Stimulated activated CD8-positive, alpha-beta memory T cell treated with anti-CD3 and anti-CD28 coated beads, Interleukin-15, amount 100 ng/mL, for 24 hours (primary cell): ENCODE measurements around the gene MME.
"Not testable (repeated sequence)": the region's sequence is repeated elsewhere in the genome, so short reads cannot be mapped to it uniquely, and the experiment has no call there.

Source experiments
- DNase-seq: peaks from one replicate; pipeline ENCODE4 v3.0.0-alpha.2; 2020; ENCODE audit warnings: low read depth

The MME gene

DNA sequence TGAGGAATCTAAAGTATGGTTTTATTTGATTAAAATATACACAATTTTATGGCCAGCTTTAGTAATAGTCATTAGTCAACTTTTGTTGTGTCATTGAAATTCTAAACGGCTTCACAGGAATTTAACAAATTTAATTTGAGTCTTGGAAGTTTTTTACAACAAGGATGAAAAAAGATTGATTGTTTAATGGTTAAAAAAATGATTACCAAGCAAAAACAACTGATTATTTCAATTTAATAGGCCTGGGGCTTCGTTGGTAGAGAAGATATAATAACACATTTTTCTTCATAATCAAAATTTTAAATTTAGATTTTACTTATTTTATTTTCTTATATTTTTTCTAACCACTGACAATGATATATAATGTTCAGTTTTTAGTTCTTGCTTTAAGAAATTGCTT lies 4.4 kb downstream of the MME start:
- no peak for DNase-seq

DNA sequence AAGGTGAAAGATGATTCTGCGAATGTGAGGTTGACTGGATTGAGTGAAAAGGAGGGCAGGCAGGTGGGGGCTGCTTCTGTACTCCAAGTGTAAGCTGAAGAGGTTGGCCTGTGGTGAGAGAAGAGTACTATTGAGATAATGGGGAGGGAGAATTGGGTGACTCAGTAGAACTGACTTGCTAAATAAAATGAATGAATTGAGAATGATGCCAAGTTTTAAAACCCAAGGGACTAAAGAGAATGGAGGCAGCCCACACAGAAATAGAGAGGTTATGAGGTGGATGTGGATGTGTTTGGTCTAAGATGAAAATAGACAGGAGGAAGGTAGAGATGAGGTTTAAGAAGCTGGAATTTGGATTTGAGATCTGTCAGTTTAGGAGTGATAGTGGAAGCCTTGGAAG lies 5.9 kb downstream of the MME start:
- DNase-seq = no peak

DNA sequence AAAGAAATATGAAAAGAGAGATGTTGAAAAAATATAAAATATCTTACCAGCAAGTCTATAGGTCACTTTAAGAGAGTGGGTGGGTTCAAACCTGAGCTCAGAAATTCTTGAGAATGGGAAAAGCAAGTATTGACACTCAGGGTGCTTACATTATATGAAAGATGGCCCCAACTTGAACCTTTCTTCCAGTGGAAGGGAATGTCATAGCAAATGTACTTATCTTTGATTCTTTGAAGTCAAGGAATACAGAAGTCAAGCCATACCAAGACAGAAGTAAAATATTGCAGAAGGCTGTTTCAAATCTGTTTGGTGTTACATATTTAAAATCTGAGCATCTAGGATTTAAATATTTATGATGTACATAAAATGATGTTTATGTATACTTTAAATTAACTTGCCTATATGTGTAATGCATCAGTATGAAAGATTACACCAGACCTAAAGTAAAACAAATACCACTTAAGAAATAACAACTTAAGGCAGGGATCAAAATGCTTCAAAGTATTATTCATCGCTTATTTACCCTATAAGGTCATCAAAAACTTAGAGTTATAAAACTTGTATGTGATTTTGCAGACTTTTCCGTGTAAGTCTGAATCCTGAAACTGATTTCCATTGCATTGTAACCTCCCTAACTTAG lies 8.7 kb downstream of the MME start:
- no peak for DNase-seq

DNA sequence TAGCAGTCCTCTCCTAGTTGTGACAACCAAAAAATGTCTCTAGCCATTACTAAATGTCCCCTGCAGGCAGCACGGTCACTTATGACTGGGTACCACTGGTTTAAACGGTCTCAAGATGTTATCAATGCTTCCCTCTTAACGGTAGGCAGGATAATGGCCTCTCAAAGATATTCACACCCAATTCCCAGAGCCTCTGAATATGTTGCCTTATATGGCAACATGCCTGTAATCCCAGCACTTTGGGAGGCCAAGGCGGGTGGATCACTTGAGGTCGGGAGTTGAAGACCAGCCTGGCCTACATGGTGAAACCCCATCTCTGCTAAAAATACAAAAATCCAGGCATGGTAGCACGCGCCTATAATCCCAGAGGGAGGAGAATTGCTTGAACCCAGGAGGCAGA lies 9.4 kb downstream of the MME start:
- DNase-seq = no peak

DNA sequence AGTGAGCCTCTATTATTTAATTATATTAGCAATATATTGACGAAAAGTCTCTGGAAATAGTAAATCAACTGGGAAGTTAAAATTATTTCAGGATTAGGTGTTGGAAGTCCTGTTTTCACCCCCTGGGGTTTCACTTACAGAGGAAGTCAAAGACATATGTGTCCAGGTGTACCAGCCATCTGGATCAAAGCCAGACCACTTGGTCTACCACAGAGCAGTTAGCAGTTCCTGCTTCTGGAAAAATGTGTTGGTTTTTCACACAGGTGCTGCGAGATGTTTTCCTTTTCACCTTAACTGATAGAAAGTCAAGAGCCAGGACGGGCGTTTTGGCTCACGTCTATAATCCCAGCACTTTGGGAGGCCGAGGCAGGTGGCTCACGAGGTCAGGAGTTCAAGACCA lies 13.1 kb downstream of the MME start:
- DNase-seq = no peak

DNA sequence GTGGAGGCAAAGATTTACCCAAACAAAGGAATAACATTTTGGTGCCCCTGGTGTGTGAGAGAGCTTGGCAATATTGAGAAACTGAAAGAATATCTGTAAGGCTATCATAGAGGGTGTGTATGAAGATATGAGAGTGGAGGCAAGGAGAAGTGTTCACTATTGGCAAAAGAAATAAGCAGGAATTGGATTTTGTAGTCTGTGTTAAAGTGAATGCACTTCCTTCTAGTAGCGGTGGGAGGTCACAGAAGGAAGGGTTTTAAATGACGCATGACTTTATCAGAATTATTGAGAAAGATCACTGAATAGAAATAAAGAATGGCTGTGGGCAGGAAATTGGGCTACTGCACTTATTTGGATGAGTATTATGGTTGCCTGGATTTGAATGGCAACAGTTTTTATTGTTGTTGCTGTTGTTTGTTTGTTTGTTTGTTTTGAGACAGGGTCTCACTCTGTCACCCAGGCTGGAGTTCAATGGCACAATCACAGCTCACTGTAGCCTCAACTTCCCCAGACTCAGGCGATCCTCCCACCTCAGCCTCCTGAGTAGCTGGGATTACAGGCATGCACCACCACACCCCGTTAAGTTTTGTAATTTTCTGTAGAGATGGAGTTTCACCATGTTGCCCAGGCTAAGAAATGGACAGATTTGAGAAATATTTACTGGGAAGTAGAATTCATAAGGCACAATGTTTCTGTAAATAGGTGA lies 16.3 kb downstream of the MME start:
- no peak for DNase-seq

DNA sequence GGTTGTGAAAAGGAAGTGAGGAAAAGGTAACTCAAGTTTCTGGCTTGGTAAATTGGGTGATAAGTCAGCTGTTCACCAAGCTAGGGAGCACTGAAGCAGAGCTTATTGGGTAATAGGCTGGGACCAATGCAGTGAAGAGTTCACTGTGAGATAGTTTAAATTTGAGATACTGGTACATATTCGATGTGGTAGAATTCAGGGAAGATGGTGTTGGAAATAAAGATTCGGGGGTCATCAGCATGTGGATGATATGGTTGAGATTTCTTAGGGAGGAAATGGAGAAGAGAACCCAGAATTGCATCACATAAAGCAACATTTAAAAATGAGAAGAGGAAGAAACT lies 16.9 kb downstream of the MME start:
- DNase-seq = no peak

DNA sequence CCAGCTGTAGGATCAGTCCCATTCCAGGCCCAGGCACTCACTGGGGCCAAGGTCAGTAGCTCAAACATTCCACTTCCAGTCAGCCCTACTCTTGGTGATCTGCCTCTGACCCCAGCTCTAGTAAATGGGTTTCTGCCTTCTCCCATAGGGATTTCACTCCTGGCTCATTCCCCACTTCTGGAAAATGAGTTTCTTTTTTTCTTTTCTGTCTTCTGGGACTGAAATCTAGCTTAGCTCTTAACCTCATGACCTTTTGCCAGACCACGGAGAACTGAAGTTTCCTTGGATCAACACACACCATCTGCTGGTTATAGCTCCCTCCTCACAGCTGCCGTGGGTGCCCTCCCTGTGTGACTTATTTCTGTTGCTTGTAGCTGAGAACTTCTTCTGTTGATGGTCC lies 21.3 kb downstream of the MME start:
- DNase-seq = no peak

DNA sequence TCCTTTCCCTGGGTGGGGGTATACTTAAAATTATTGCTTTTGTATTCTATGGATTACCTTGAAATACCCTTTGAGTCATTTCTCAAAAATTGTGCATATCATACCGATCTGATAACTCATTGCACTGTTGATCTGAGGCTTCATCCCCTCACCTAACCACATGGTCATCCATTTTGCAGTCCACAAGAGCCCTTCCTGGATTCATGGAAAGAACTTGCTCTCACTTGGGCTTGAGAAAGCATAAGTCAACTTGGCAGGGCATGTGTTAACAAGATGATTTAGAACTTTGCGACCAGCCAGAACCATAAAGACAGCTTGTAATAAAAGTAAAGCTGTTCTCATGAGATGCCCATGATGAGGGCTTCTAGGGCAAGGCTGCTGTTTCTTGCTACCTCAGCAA lies 22.2 kb downstream of the MME start:
- DNase-seq = no peak

DNA sequence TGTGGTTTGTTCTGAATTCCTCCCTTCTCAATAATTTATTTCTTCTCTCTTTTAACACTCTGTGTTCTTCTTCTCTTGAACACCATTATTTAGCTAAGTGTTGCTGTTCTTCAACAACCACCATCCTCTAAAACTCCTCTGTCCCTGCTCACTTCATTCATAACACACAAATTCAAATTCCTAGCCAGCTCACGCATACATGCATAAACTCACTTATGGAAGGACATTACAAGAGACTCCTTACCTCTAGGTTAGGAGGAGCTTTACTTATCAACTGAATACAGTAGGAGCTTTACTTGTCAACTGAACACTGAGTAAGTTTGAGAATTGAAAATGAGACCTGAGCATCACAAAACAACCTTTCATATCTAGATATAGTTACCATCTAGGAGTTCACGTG lies 23.6 kb downstream of the MME start:
- DNase-seq = no peak

DNA sequence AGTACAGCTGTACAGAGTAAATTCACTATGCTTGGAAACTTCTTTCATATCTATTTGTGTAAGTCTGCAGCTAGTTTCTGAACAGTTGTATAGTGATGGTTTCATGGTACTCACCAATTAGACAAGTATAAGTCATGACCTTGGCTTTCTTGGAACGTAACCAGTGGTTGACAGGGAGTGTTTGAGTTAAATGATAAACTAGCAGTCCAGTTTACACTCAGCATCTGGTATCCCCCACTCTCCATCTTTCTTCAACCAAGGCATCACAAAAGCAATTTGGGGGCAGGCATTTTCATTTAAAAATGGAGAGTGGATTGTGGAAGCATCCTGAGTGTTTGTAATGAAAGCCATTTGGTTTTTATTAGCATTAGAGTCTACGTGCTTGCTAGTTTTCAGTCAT lies 26.0 kb downstream of the MME start:
- no peak for DNase-seq

DNA sequence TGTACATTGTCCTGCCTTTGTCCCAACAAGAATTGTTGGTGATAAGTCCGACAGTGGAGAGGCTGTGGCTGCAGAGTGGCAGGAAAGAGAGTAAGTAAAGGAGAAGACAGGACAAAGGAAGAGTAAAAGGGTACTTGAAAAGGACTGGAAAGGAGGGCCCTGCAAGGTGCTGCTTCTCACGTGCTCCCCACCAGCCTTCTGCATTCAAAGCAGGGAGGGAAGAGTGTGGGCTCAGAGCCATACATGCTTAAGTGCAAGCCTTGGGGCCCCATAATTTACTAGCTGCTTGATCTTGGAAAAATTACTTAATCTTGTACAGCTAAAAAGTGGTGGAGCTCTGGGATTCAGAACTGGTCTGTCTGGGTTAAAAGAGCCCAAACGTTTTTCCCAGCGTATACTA lies 29.9 kb downstream of the MME start:
- DNase-seq = no peak

DNA sequence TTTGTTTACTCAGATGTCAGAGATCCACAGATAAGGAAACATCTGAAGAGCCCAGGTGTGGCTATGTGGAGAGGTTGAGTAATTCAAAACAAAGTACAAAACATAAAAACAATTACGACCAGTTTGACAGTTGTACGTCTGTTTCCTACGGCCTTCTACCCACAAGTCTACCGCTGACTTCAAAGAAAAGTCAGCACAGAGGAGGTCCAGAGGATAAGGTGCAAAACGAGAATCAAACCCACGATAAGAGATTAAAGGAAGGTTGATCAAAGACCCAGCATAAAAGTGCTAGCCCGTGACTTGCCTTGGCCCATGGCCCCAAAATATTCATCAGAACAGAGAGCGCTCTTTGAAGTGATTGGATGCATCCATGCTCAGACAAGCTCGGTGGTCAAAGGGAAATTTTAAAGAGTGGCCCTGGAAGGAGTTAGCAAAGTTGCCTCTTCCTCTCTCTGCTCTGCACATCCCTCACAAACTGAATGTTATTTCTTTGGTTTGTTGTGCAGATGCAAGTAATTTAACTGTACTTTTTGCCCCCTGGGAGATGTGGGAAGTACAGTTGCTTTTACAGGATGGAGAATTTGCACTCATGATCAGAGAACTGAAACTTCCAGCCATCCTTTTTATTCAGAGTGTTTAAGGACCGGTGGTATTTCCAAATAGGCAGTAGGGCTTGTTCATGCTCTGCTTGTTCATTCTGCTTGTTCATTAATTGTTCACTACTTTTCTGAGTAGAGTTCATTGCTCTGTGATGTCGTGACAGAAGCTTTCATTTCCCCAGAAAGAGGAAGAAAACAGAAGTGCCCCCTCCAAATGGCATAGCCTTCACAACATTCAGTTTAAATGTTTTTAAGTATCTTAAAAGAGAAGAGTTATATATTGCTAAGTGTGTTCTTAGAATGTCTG lies 31.1 kb downstream of the MME start:
- no peak for DNase-seq

DNA sequence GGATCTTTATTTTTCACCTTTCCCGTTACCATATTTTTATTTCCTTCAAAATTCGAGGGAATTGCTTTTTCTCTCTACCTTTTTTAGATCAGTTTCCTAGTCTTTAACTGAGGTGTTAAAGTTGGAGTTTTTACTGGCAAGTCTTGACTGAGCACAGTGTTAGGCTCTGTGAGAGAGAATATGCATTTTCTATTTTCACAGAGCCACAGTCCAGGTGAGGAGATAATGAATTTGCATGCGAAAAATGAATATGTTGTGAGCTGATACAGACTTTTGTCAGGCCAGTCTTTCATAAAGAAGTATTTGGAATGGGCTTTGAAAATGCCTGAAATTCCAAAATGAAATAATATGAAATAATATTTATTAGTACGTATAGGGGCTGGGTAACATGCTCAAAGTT lies 31.9 kb downstream of the MME start:
- DNase-seq = no peak

DNA sequence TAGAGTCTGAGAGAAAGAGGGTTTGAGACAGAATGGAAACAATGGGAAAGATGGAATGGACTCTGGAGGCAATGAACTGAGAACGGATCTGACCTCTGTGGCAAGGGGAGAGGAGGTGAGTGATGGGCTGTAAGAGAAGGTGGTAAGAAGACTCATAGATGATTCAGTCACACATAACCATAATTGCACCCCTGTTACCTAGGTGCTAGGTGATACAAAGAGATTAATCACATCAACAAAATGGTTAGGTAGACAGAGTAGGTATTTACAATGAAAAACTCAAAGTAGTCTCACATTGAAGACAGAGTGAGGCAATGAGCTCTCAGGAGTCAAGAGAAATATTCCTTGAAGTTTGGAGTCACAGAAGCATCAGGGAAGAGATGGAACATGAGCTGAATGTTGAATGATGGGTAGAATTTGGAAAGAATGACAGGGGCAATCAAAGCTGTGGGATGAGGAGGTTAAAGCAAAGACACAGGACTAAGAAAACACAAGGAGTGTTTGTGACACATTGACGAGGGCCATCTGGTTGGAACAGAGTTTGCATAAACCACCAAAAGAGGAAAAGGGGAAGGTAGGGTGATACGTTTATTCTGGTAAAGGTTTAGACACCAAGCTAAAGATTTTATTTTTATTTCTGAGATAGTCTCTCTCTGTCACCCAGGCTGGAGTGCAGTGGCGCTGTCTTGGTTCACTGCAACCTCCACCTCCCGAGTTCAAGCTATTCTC lies 32.7 kb downstream of the MME start:
- no peak for DNase-seq

DNA sequence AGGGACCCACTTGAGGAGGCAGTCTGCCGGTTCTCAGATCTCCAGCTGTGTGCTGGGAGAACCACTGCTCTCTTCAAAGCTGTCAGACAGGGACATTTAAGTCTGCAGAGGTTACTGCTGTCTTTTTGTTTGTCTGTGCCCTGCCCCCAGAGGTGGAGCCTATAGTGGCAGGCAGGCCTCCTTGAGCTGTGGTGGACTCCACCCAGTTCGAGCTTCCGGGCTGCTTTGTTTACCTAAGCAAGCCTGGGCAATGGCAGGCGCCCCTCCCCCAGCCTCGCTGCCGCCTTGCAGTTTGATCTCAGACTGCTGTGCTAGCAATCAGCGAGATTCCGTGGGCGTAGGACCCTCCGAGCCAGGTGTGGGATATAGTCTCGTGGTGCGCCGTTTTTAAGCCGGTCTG lies 44.6 kb downstream of the MME start:
- DNase-seq = not testable (repeated sequence)

DNA sequence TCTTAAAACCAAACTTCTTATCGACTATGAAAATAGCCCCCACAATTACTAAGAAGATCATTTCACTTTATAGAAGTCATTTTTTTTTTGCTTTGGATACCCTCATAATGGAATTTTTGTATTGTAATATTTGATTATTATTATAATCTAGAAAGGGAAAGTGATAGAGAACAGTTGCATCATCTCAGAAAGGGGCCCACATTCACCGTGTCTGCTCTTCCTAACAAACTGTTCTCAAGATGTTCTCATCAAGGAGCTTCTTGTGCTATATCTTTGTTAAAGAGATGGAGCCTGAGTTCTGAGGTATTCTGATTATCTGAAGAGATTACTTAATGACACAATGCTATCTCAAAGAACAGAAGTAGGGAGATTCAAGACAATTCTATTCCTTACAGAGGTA lies 49.3 kb downstream of the MME start:
- no peak for DNase-seq

DNA sequence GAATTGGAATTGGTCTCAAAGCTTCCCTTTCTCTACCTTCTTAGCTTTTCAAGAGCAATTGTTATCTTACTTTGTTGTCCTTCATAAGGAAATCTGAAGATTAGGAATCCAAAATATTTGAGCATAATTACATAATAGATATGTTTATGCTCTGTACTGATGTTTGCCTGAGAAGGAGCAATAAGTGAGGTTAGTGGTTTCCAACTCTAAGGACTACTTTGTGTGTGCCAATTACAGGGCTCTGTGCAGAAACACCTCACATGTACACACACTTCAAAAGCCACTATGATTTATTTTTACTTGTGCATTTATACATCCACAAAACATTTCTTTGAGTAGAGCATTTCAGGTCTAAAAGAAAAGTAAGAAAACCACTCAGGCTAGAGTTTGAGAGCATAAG lies 49.9 kb downstream of the MME start:
- no peak for DNase-seq

DNA sequence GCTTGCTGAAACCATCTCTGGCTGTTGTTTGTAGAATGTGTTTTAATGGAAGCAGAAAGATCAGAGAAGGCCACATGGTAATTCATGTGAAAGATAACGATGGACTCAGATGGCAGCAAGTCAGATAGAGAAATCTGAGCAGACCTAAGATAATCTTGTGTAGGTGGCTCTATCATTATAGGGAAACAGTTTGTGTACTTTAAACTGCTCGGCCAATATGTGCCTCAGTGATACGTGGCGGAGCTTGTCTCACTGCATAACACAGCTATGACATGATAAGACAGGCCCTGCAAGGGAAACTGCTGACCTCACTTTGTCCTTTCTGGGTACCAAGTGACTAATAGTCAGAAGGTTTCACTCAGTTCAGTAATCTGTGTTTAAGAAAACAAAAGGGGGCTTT lies 51.0 kb downstream of the MME start:
- DNase-seq = no peak

DNA sequence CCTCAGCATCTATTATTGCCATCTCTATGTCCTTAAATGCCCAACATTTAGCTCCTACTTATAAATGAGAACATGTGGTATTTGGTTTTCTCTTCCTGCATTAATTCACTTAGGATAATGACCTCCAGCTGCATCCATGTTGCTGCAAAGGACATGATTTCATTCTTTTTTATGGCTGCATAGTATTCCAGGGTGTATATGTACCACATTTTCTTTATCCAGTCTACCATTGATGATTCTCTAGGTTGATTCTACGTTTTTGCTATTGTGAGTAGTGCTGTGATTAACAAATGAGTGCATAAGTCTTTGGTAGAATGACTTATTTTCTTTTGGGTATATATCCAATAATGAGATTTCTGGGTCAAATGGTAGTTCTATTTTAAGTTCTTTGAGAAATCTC lies 54.2 kb downstream of the MME start:
- DNase-seq = not testable (repeated sequence)

DNA sequence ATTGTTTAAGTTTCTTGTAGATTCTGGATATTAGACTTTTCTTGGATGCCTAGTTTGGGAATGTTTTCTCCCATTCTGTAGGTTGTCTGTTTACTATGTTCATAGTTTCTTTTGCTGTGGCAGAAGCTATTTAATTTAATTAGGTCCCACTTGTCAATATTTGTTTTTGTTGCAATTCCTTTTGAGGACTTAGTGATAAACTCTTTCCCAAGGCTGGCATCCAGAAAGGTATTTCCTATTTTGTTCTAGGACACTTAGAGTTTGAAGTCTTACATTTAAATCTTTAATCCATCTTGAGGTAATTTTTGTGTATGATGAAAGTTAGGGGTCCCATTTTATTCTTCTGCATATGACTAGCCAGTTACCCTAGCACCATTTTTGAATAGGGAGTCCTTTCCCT lies 54.9 kb downstream of the MME start:
- DNase-seq = no peak

DNA sequence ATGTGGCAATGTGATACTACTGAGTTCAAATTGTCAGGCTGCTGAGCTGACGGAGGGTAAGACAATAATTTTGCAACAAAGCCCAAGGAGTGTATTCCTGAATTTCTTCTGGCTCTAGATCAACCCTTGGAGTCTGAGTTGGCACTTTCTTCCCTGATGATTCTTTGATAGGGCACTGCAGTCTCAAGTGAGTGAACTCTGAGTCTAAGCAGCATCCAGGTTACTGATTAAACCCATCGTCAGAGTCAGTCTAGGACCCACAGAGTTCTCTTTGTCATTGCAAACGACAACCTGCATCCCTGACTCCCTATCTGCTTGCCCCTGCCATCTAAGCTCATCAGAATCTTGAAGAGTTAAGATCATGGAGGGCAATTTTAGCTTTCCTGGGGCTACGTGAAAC lies 58.6 kb downstream of the MME start:
- DNase-seq = no peak

DNA sequence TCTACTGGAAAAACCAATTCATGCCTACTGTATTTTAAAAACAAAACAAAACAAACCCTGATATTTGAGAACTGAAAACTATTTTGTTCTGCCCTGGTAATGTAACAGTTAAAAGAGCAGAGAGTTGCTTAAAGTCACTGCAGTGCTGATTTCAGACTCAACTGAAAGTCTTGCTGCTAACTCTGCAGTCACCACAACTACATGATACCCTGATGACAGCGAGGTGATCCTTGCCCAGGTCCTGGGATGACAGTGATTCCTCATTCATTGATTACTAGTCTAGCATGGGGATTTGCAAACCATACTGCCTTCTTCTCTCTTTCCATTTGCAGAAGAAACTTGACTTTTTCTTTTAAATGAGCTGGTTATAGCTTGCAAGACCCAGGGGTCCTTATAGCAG lies 67.5 kb downstream of the MME start:
- no peak for DNase-seq
